ENCODE results near the gene CAMTA1.

Gene CAMTA1

GRCh38 chr1:7229696-7230631 is 444.7 kb downstream of the CAMTA1 start:
- DNase-seq (ENCODE audit: low spot score), result no peak

GRCh38 chr1:7232441-7233236 is 447.4 kb downstream of the CAMTA1 start:
- no peak for DNase-seq (ENCODE audit: low spot score)

GRCh38 chr1:7233237-7233540 is 447.9 kb downstream of the CAMTA1 start:
- no peak for DNase-seq (ENCODE audit: low spot score)

- DNase-seq (ENCODE audit: low spot score), result no peak
Measured at GRCh38 chr1:7233646-7234470, 448.6 kb downstream of the CAMTA1 start.

GRCh38 chr1:7234471-7234755 is 449.2 kb downstream of the CAMTA1 start:
- no peak for DNase-seq (ENCODE audit: low spot score)

- DNase-seq (ENCODE audit: low spot score), result no peak
Measured at GRCh38 chr1:7235871-7236517, 450.7 kb downstream of the CAMTA1 start.

GRCh38 chr1:7236844-7237515 is 451.7 kb downstream of the CAMTA1 start:
- no peak for DNase-seq (ENCODE audit: low spot score)

GRCh38 chr1:7247158-7247557 is 461.9 kb downstream of the CAMTA1 start:
- DNase-seq (ENCODE audit: low spot score), result no peak

GRCh38 chr1:7247791-7248548 is 462.7 kb downstream of the CAMTA1 start:
- no peak for DNase-seq (ENCODE audit: low spot score)

GRCh38 chr1:7248549-7249199 is 463.4 kb downstream of the CAMTA1 start:
- no peak for DNase-seq (ENCODE audit: low spot score)

- DNase-seq (ENCODE audit: low spot score), result no peak
Measured at GRCh38 chr1:7249516-7249915, 464.3 kb downstream of the CAMTA1 start.

- no peak for DNase-seq (ENCODE audit: low spot score)
Measured at GRCh38 chr1:7250176-7250575, 464.9 kb downstream of the CAMTA1 start.

- DNase-seq (ENCODE audit: low spot score), result no peak
Measured at GRCh38 chr1:7250597-7251453, 465.6 kb downstream of the CAMTA1 start.

- DNase-seq (ENCODE audit: low spot score), result no peak
Measured at GRCh38 chr1:7251454-7251800, 466.2 kb downstream of the CAMTA1 start.

- no peak for DNase-seq (ENCODE audit: low spot score)
Measured at GRCh38 chr1:7252411-7253117, 467.3 kb downstream of the CAMTA1 start.

- DNase-seq (ENCODE audit: low spot score), result no peak
Measured at GRCh38 chr1:7253118-7253480, 467.8 kb downstream of the CAMTA1 start.

- DNase-seq (ENCODE audit: low spot score), result no peak
Measured at GRCh38 chr1:7253988-7254587, 468.8 kb downstream of the CAMTA1 start.

- no peak for DNase-seq (ENCODE audit: low spot score)
Measured at GRCh38 chr1:7255303-7256058, 470.2 kb downstream of the CAMTA1 start.

All from HuH-7.5 (cell line).